Small intestine (tissue), 7 donors: Measurements from ENCODE around the gene PARP15. TPM values are rescaled to one million over a fixed set of nuclear protein-coding genes. Genes with fewer than 3 reads are reported as not detected.
A peak's percentile ranks its signal among the peaks of the same experiment; 100 is the strongest.
"Not testable (repeated sequence)": the region's sequence is repeated elsewhere in the genome, so short reads cannot be mapped to it uniquely, and the experiment has no call there.

Experiments
- DNase-seq, 2 donors: peaks; one replicate each; pipeline versions ENCODE4 v3.0.0 to v3.0.0-alpha.2; 2013
- FAIRE-seq: peaks from 2 replicates; lab custom pipeline; 2012; peaks lifted over from hg19 to GRCh38; lab: Jason Lieb, UNC
- H3K27ac ChIP-seq, 3 donors: one replicate each; pipeline ENCODE4 v1.5.1; 2013; ENCODE audit warnings: low read length in 2 of 3, mild to moderate bottlenecking in 2 of 3, control low read depth in 1 of 3, inconsistent platforms in 1 of 3, low read depth in 1 of 3, moderate library complexity in 1 of 3
- H3K27me3 ChIP-seq, 3 donors: one replicate each; pipeline ENCODE4 v1.6.1; 2013; ENCODE audit warnings: low read length in 3 of 3, inconsistent platforms in 1 of 3; ENCODE audit not compliant: control insufficient read depth in 3 of 3, insufficient read depth in 3 of 3
- H3K36me3 ChIP-seq, 3 donors: one replicate each; pipeline ENCODE4 v1.6.1; 2013; ENCODE audit warnings: low read length in 3 of 3, inconsistent platforms in 1 of 3, low read depth in 1 of 3, mild to moderate bottlenecking in 1 of 3, moderate library complexity in 1 of 3; ENCODE audit not compliant: control insufficient read depth in 3 of 3, insufficient read depth in 2 of 3
- H3K4me1 ChIP-seq, 3 donors: one replicate each; pipeline ENCODE4 v1.6.1; 2013; ENCODE audit warnings: low read length in 2 of 3, inconsistent platforms in 1 of 3, low read depth in 1 of 3, mild to moderate bottlenecking in 1 of 3, moderate library complexity in 1 of 3; ENCODE audit not compliant: control insufficient read depth in 3 of 3, insufficient read depth in 2 of 3
- H3K4me3 ChIP-seq, 3 donors: one replicate each; pipeline ENCODE4 v1.5.1; 2013; ENCODE audit warnings: low read length in 3 of 3, control low read depth in 1 of 3, inconsistent platforms in 1 of 3, low read depth in 1 of 3, mild to moderate bottlenecking in 1 of 3, moderate library complexity in 1 of 3
- H3K9me3 ChIP-seq, 2 donors: one replicate each; pipeline ENCODE4 v1.6.1; 2013; ENCODE audit warnings: low read depth in 1 of 2, low read length in 1 of 2; ENCODE audit not compliant: control insufficient read depth in 2 of 2, insufficient read depth in 1 of 2
- WGBS, 3 donors: extraction: QIAGEN DNeasy Blood & Tissue Kit; methylation state at CpG; one replicate each; pipeline ENCODE4 v1.1.7; 2013; 5-methylcytosine and 5-hydroxymethylcytosine counted together
- polyA plus RNA-seq, 4 donors: library from polyadenylated mRNA; stranded (reverse) in 3 of 4; unstranded in 1 of 4; fragments of 200-250 nt in 3 of 4; fragments of 120-200 nt in 1 of 4; gene quantifications; one replicate each; pipeline versions ENCODE4 v1.2.1 to v1.2.3, GENCODE V29; 2013
- donor health status: healthy with polysubstance abuse.
- donor health status: control.
- donor health status: control.
- donor health status: Bipolar disorder and iron deficiency.
- donor health status: healthy.

Gene PARP15
- polyA plus RNA-seq, 4 donors = 0.22 to 1.1 (median 0.75) TPM

- Histone ChIP-seq H3K4me3 (peak overlapping the region; percentile 93 to 99 (median 95)), H3K9me3 (no peaks in the 10 kb centered on the region), H3K4me1 (peaks cover 4 to 22% (median 12%) of the 10 kb centered on the region in 3 donors), H3K27ac (peak overlapping the region; percentile 93 to 99 (median 98)), H3K27me3 (no peaks in the 10 kb centered on the region), H3K36me3 (peaks cover 8 to 25% (median 12%) of the 10 kb centered on the region in 3 donors)
- FAIRE-seq = no peak
- WGBS, 3 donors = 24 to 34% (median 30%) methylated on average over 5 of the region's 5 CpGs
- no peak for DNase-seq
These were observed 14.3 kb upstream of the PARP15 start for GRCh38 chr3:122562923-122563716.

- no peak for FAIRE-seq
These were observed 13.8 kb upstream of the PARP15 start for GRCh38 chr3:122563717-122564025.

GRCh38 chr3:122564155-122564912 is 13.1 kb upstream of the PARP15 start, which contains the start of the genes DTX3L and PARP9:
Gene DTX3L (plus strand): TSS chr3:122564338. CDS start chr3:122564427, 89 bp downstream.
Gene PARP9 (minus strand): TSS chr3:122564300. CDS start chr3:122559620, 4,680 bp downstream.
- H3K27me3 ChIP-seq = no peaks in the 10 kb centered on the region
- peak; percentile 92 to 95 for DNase-seq
- H3K4me3 ChIP-seq = peak within 1 kb of the TSS; percentile 93 to 99 (median 95)
- H3K27ac ChIP-seq = peak within 1 kb of the TSS; percentile 93 to 99 (median 98)
- peaks cover 4 to 22% (median 12%) of the 10 kb centered on the region in 3 donors for H3K4me1 ChIP-seq
- no peaks in the 10 kb centered on the region for H3K9me3 ChIP-seq
- no peak for FAIRE-seq
- H3K36me3 ChIP-seq = peaks cover 4 to 19% (median 5%) of the 10 kb centered on the region in 3 donors
- WGBS, 3 donors = 0 to 1% (median 0%) methylated on average over 45 to 56 of the region's 56 CpGs

More at GRCh38 chr3:122563717-122564025, 13.8 kb upstream of the PARP15 start:
- H3K9me3 ChIP-seq = no peaks in the 10 kb centered on the region
- no peaks in the 10 kb centered on the region for H3K27me3 ChIP-seq
- WGBS, 3 donors = 8 to 15% (median 13%) methylated on average over 5 of the region's 5 CpGs
- DNase-seq = peak; percentile 35 to 47
- peaks cover 4 to 22% (median 12%) of the 10 kb centered on the region in 3 donors for H3K4me1 ChIP-seq
- H3K27ac ChIP-seq = peak overlapping the region; percentile 93 to 99 (median 98)
- H3K36me3 ChIP-seq = peaks cover 5 to 22% (median 8%) of the 10 kb centered on the region in 3 donors
- peak overlapping the region; percentile 93 to 99 (median 95) for H3K4me3 ChIP-seq

- H3K27ac ChIP-seq, H3K9me3 ChIP-seq, FAIRE-seq, H3K27me3 ChIP-seq, DNase-seq, H3K4me3 ChIP-seq, H3K4me1 ChIP-seq: not testable (repeated sequence)
- H3K36me3 ChIP-seq = peaks cover 9 to 28% (median 19%) of the 10 kb centered on the region in 3 donors
- WGBS, 3 donors = 92 to 96% (median 94%) methylated on average over 7 of the region's 7 CpGs
These were observed 9.3 kb upstream of the PARP15 start for GRCh38 chr3:122568131-122568530.

GRCh38 chr3:122568755-122569154 is 8.7 kb upstream of the PARP15 start:
- H3K4me1 ChIP-seq = peaks cover 2 to 8% (median 3%) of the 10 kb centered on the region in 3 donors
- H3K4me3 ChIP-seq = no peak overlapping the region
- no peak overlapping the region for H3K27ac ChIP-seq
- no peaks in the 10 kb centered on the region for H3K27me3 ChIP-seq
- no peak for FAIRE-seq
- peaks cover 9 to 32% (median 19%) of the 10 kb centered on the region in 3 donors for H3K36me3 ChIP-seq
- 70 to 78% (median 71%) methylated on average over 3 of the region's 3 CpGs for WGBS, 3 donors
- no peak for DNase-seq
- no peaks in the 10 kb centered on the region for H3K9me3 ChIP-seq

- H3K9me3 ChIP-seq = no peaks in the 10 kb centered on the region
- FAIRE-seq (no peak), DNase-seq (no peak)
These were observed 4.5 kb upstream of the PARP15 start for GRCh38 chr3:122572940-122573412.

GRCh38 chr3:122576174-122576940 is 1.1 kb upstream of the PARP15 start:
- 56 to 66% (median 57%) methylated on average over 8 of the region's 8 CpGs for WGBS, 3 donors
- H3K4me1 ChIP-seq = peaks cover 0 to 2% (median 0%) of the 10 kb centered on the region in 3 donors
- H3K4me3 ChIP-seq = no peak overlapping the region
- peaks cover 0 to 6% (median 0%) of the 10 kb centered on the region in 3 donors for H3K27me3 ChIP-seq
- FAIRE-seq (no peak), DNase-seq (no peak)
- H3K36me3 ChIP-seq = peaks cover 0 to 15% (median under 1%) of the 10 kb centered on the region in 3 donors
- H3K27ac ChIP-seq = no peak overlapping the region
- no peaks in the 10 kb centered on the region for H3K9me3 ChIP-seq

More at GRCh38 chr3:122572940-122573412, 4.5 kb upstream of the PARP15 start:
- WGBS, 3 donors = 58 to 78% (median 70%) methylated on average over 3 of the region's 3 CpGs
- Histone ChIP-seq H3K27me3 (peaks cover 0 to 6% (median 0%) of the 10 kb centered on the region in 3 donors), H3K4me3 (no peak overlapping the region), H3K4me1 (peaks cover 0 to 2% (median 0%) of the 10 kb centered on the region in 3 donors), H3K36me3 (peaks cover 5 to 17% (median 14%) of the 10 kb centered on the region in 3 donors), H3K27ac (no peak overlapping the region)
